Measurements from ENCODE around the gene TLR9.

The TLR9 gene

GRCh38 chr3:52253314-52254304 is 28.2 kb upstream of the TLR9 start:
- H3K4me3 ChIP-seq (replicated peaks in 1 of 2; ENCODE audit: low read depth in 2 of 2, low read length in 2 of 2): no peak overlapping the region
- TF ChIP-seq CTCF (IDR thresholded peaks at IDR 0.05; ENCODE audit: low read depth, low read length): no peak
- DNase-seq (ENCODE audit: low read depth in 2 of 2): peak in 1 of 2 donors; percentile 39

GRCh38 chr3:52250122-52250521 is 24.7 kb upstream of the TLR9 start:
- no peak overlapping the region for H3K4me3 ChIP-seq (replicated peaks in 1 of 2; ENCODE audit: low read depth in 2 of 2, low read length in 2 of 2)
- TF ChIP-seq CTCF (IDR thresholded peaks at IDR 0.05; ENCODE audit: low read depth, low read length): no peak
- no peak for DNase-seq (ENCODE audit: low read depth in 2 of 2)

- no peak for DNase-seq (ENCODE audit: low read depth in 2 of 2)
- TF ChIP-seq CTCF (IDR thresholded peaks at IDR 0.05; ENCODE audit: low read depth, low read length): no peak
- no peak overlapping the region for H3K4me3 ChIP-seq (replicated peaks in 1 of 2; ENCODE audit: low read depth in 2 of 2, low read length in 2 of 2)
These were observed 24.2 kb upstream of the TLR9 start for GRCh38 chr3:52249683-52250082.

GRCh38 chr3:52248816-52249547 is 23.5 kb upstream of the TLR9 start:
- TF ChIP-seq CTCF (IDR thresholded peaks at IDR 0.05; ENCODE audit: low read depth, low read length): no peak
- H3K4me3 ChIP-seq (replicated peaks in 1 of 2; ENCODE audit: low read depth in 2 of 2, low read length in 2 of 2): no peak overlapping the region
- DNase-seq (ENCODE audit: low read depth in 2 of 2): no peak

GRCh38 chr3:52248165-52248541 is 22.7 kb upstream of the TLR9 start:
- no peak for DNase-seq (ENCODE audit: low read depth in 2 of 2)
- TF ChIP-seq CTCF (IDR thresholded peaks at IDR 0.05; ENCODE audit: low read depth, low read length): no peak
- no peak overlapping the region for H3K4me3 ChIP-seq (replicated peaks in 1 of 2; ENCODE audit: low read depth in 2 of 2, low read length in 2 of 2)

GRCh38 chr3:52247409-52248164 is 22.1 kb upstream of the TLR9 start:
- TF ChIP-seq CTCF (IDR thresholded peaks at IDR 0.05; ENCODE audit: low read depth, low read length): no peak
- no peak overlapping the region for H3K4me3 ChIP-seq (replicated peaks in 1 of 2; ENCODE audit: low read depth in 2 of 2, low read length in 2 of 2)
- DNase-seq (ENCODE audit: low read depth in 2 of 2): no peak
